Small intestine (tissue), 7 donors: ENCODE data around the gene FAAP20. TPM values are rescaled to one million over a fixed set of nuclear protein-coding genes. Genes with fewer than 3 reads are reported as not detected.

ENCODE experiments used
- DNase-seq, 2 donors: peaks; one replicate each; pipeline versions ENCODE4 v3.0.0 to v3.0.0-alpha.2; 2013
- FAIRE-seq: peaks from 2 replicates; lab custom pipeline; 2012; peaks lifted over from hg19 to GRCh38; lab: Jason Lieb, UNC
- H3K27ac ChIP-seq, 3 donors: one replicate each; pipeline ENCODE4 v1.5.1; 2013; ENCODE audit warnings: low read length in 2 of 3, mild to moderate bottlenecking in 2 of 3, control low read depth in 1 of 3, inconsistent platforms in 1 of 3, low read depth in 1 of 3, moderate library complexity in 1 of 3
- H3K27me3 ChIP-seq, 3 donors: one replicate each; pipeline ENCODE4 v1.6.1; 2013; ENCODE audit warnings: low read length in 3 of 3, inconsistent platforms in 1 of 3; ENCODE audit not compliant: control insufficient read depth in 3 of 3, insufficient read depth in 3 of 3
- H3K36me3 ChIP-seq, 3 donors: one replicate each; pipeline ENCODE4 v1.6.1; 2013; ENCODE audit warnings: low read length in 3 of 3, inconsistent platforms in 1 of 3, low read depth in 1 of 3, mild to moderate bottlenecking in 1 of 3, moderate library complexity in 1 of 3; ENCODE audit not compliant: control insufficient read depth in 3 of 3, insufficient read depth in 2 of 3
- H3K4me1 ChIP-seq, 3 donors: one replicate each; pipeline ENCODE4 v1.6.1; 2013; ENCODE audit warnings: low read length in 2 of 3, inconsistent platforms in 1 of 3, low read depth in 1 of 3, mild to moderate bottlenecking in 1 of 3, moderate library complexity in 1 of 3; ENCODE audit not compliant: control insufficient read depth in 3 of 3, insufficient read depth in 2 of 3
- H3K4me3 ChIP-seq, 3 donors: one replicate each; pipeline ENCODE4 v1.5.1; 2013; ENCODE audit warnings: low read length in 3 of 3, control low read depth in 1 of 3, inconsistent platforms in 1 of 3, low read depth in 1 of 3, mild to moderate bottlenecking in 1 of 3, moderate library complexity in 1 of 3
- H3K9me3 ChIP-seq, 2 donors: one replicate each; pipeline ENCODE4 v1.6.1; 2013; ENCODE audit warnings: low read depth in 1 of 2, low read length in 1 of 2; ENCODE audit not compliant: control insufficient read depth in 2 of 2, insufficient read depth in 1 of 2
- WGBS, 3 donors: extraction: QIAGEN DNeasy Blood & Tissue Kit; methylation state at CpG; one replicate each; pipeline ENCODE4 v1.1.7; 2013; 5-methylcytosine and 5-hydroxymethylcytosine counted together
- polyA plus RNA-seq, 4 donors: library from polyadenylated mRNA; stranded (reverse) in 3 of 4; unstranded in 1 of 4; fragments of 200-250 nt in 3 of 4; fragments of 120-200 nt in 1 of 4; gene quantifications; one replicate each; pipeline versions ENCODE4 v1.2.1 to v1.2.3, GENCODE V29; 2013
- donor health status: healthy with polysubstance abuse.
- donor health status: control.
- donor health status: control.
- donor health status: Bipolar disorder and iron deficiency.
- donor health status: healthy.

FAAP20 gene
- polyA plus RNA-seq, 4 donors = 20.6 to 52.3 (median 45.4) TPM

DNA sequence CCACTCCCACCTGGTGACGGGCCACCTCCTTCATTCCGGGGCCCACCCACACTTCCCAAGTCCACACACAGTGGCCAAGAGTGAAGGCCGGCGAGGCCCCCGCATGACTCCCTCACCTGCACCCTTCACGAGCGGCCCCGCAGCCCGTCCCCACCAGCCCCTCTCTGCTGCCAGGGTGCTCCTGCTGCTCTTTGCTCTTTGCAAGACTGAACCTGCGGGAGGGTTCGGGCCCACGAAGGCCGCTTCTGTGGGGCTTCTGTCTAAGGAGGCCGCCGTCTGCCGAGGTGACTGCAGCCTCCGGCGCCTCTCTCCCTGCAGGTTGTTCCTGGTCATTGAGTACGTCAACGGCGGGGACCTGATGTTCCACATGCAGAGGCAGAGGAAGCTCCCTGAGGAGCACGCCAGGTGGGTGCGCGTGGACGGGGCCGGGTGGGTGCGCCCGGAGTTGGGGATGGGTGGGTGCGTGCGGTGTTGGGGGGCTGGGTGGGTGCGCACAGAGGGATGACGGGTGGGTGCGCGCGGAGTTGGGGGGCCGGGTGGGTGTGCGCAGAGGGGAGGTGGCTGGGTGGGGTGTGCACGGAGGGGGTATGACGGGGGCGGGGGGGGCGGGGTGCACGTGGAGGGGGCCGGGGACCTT lies 25.3 kb downstream of the FAAP20 start:
- Histone ChIP-seq H3K27ac (no peak overlapping the region), H3K9me3 (peaks cover 0 to 2% of the 10 kb centered on the region in 2 donors), H3K4me3 (no peak overlapping the region), H3K4me1 (no peaks in the 10 kb centered on the region), H3K27me3 (no peaks in the 10 kb centered on the region), H3K36me3 (peaks cover 2 to 92% (median 3%) of the 10 kb centered on the region in 3 donors)
- WGBS, 3 donors = 92 to 98% (median 95%) methylated on average over 38 to 43 of the region's 43 CpGs
- FAIRE-seq (no peak), DNase-seq (no peak)

DNA sequence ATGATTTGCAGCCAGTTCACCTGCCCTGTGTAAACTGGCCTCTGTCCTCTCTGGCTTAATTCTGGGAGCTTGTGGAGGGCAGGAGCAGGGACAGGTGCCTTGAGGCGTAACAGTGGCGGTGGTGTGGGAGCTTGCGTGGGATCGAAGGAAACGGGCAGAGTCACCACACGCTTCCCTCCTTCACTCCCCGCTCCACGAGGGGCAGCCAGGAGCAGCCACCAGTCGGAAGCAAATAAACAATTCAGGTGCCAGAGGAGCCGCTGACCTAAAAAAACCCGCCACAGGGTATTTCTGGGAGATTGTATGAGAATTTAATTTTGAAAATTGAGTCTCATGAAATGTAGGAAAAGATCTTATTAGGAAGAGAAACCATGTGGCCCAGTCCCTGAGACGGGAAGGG lies 26.0 kb downstream of the FAAP20 start:
- Histone ChIP-seq H3K27ac (no peak overlapping the region), H3K9me3 (peaks cover 0 to 5% of the 10 kb centered on the region in 2 donors), H3K36me3 (peaks cover 2 to 87% (median 3%) of the 10 kb centered on the region in 3 donors), H3K4me1 (no peaks in the 10 kb centered on the region), H3K27me3 (no peaks in the 10 kb centered on the region), H3K4me3 (no peak overlapping the region)
- no peak for DNase-seq
- WGBS, 3 donors = 88 to 93% (median 93%) methylated on average over 12 of the region's 12 CpGs
- FAIRE-seq = no peak

DNA sequence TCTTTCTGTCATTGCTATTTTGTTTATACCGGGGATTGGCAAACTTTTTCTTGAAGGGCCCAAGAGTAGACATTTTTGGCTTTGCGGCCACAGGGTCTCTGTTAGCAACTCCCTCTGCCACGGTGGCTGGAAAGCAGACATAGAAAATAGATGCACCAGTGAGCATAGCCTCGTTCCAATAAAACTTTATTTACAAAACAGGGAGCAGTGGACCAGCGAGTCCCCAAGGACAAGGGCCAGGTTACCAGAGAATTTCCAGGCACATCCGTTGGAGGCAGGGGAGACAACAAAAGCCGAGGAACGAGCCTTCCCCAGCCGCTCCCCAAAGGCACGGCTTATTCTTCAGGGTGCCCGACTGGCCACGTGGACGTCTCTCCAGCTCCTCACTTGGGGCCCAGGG lies 26.5 kb downstream of the FAAP20 start:
- no peaks in the 10 kb centered on the region for H3K4me1 ChIP-seq
- no peaks in the 10 kb centered on the region for H3K27me3 ChIP-seq
- H3K9me3 ChIP-seq = peaks cover 0 to 9% of the 10 kb centered on the region in 2 donors
- FAIRE-seq (no peak), DNase-seq (no peak)
- 94 to 97% (median 94%) methylated on average over 13 of the region's 13 CpGs for WGBS, 3 donors
- H3K36me3 ChIP-seq = peaks cover 3 to 87% (median 4%) of the 10 kb centered on the region in 3 donors
- H3K27ac ChIP-seq = no peak overlapping the region
- no peak overlapping the region for H3K4me3 ChIP-seq

DNA sequence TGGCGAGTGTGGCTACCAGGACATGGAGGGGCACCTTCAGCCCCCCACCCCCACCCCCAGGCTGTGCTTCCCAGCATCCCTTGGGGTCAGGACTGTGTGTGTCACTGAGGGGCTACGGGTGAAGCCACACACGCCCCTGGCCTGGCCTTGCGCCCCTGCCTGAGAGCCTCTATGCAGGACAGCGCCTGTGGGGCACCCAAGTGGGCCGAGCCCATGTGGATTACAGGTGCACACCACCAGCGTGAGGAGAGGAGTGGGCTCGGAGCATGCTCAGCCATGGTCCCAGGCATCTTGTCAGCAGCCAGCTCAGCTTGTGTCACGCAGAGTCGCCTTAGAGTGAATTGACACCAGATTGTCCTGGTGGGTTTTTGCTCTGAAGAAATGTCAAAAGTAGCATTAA lies 27.9 kb downstream of the FAAP20 start:
- FAIRE-seq = no peak
- H3K27me3 ChIP-seq = no peaks in the 10 kb centered on the region
- WGBS, 3 donors = 96 to 98% (median 96%) methylated on average over 10 of the region's 10 CpGs
- peaks cover 2 to 87% (median 10%) of the 10 kb centered on the region in 3 donors for H3K36me3 ChIP-seq
- no peak overlapping the region for H3K27ac ChIP-seq
- DNase-seq = no peak
- peaks cover 0 to 12% of the 10 kb centered on the region in 2 donors for H3K9me3 ChIP-seq
- H3K4me1 ChIP-seq = no peaks in the 10 kb centered on the region
- H3K4me3 ChIP-seq = no peak overlapping the region

DNA sequence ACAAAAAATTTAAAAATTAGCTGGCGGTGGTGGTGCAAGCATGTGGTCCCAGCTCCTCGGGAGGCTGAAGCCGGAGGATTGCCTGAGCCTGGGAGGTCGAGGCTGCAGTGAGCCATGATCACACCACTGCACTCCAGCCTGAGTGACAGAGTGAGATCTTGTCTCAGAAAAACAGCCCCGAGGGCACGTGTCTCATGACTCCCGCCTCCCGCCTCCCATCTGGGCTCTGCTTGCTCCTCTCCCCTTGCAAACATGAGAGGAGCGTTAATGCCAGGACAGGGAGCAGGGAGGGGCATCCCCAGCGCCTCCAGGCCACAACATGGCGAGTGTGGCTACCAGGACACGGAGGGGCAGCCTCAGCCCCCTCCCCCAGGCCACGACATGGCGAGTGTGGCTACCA lies 28.3 kb downstream of the FAAP20 start:
- no peak overlapping the region for H3K4me3 ChIP-seq
- no peaks in the 10 kb centered on the region for H3K4me1 ChIP-seq
- WGBS, 3 donors = 87 to 89% (median 87%) methylated on average over 12 to 14 of the region's 14 CpGs
- DNase-seq = no peak
- peaks cover 0 to 12% of the 10 kb centered on the region in 2 donors for H3K9me3 ChIP-seq
- no peak for FAIRE-seq
- H3K27me3 ChIP-seq = no peaks in the 10 kb centered on the region
- no peak overlapping the region for H3K27ac ChIP-seq
- H3K36me3 ChIP-seq = peaks cover 0 to 88% (median 11%) of the 10 kb centered on the region in 3 donors

DNA sequence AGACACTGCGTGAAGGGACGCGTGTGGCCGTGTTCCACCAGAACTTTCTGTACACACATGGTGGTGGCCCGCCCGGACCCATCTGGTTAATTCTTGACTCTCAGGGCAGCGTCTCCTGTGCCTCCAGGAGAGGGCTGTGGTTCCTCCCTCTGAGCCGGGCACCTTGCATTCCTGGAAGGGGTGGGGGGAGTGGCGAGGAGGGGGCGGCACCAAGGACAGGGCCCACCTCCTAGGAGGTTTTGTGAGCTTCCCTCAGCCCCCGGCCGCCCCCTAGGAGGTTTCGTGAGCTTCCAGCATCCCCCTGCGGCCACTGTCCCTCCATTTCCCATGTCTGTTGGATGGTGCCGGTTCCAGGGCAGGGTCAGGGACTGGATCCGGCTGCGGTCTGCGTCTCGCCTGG lies 28.9 kb downstream of the FAAP20 start:
- DNase-seq (no peak), FAIRE-seq (no peak)
- Histone ChIP-seq H3K4me3 (no peak overlapping the region), H3K9me3 (peaks cover 0 to 12% of the 10 kb centered on the region in 2 donors), H3K4me1 (no peaks in the 10 kb centered on the region), H3K36me3 (peaks cover 0 to 91% (median 12%) of the 10 kb centered on the region in 3 donors), H3K27ac (no peak overlapping the region), H3K27me3 (no peaks in the 10 kb centered on the region)
- 90 to 95% (median 94%) methylated on average over 18 to 19 of the region's 19 CpGs for WGBS, 3 donors

DNA sequence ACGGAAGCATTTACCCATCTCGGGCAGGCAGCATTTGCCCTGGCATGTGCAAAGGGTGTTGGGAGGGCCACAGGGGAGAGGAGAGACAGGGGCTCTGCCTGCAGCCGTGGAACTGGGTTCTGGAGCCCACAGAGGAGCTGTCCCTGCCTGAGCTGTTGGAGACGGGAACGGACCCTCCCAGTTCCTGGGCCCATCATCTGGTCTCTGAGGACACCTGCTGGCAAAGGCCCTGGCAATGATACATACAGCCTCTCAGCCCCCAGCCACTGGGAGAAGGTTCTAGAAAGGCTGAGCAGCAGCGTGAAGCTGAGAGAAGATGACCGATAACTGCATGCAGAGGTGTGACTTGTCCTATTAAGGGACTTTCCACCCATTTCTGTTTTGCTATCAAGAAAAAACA lies 31.4 kb downstream of the FAAP20 start:
- Histone ChIP-seq H3K4me3 (no peak overlapping the region), H3K27ac (no peak overlapping the region), H3K4me1 (no peaks in the 10 kb centered on the region), H3K27me3 (no peaks in the 10 kb centered on the region), H3K9me3 (peaks cover 0 to 12% of the 10 kb centered on the region in 2 donors), H3K36me3 (peaks cover 0 to 93% (median 14%) of the 10 kb centered on the region in 3 donors)
- WGBS, 3 donors = 85 to 98% (median 92%) methylated on average over 7 of the region's 7 CpGs
- DNase-seq = no peak
- FAIRE-seq = no peak

DNA sequence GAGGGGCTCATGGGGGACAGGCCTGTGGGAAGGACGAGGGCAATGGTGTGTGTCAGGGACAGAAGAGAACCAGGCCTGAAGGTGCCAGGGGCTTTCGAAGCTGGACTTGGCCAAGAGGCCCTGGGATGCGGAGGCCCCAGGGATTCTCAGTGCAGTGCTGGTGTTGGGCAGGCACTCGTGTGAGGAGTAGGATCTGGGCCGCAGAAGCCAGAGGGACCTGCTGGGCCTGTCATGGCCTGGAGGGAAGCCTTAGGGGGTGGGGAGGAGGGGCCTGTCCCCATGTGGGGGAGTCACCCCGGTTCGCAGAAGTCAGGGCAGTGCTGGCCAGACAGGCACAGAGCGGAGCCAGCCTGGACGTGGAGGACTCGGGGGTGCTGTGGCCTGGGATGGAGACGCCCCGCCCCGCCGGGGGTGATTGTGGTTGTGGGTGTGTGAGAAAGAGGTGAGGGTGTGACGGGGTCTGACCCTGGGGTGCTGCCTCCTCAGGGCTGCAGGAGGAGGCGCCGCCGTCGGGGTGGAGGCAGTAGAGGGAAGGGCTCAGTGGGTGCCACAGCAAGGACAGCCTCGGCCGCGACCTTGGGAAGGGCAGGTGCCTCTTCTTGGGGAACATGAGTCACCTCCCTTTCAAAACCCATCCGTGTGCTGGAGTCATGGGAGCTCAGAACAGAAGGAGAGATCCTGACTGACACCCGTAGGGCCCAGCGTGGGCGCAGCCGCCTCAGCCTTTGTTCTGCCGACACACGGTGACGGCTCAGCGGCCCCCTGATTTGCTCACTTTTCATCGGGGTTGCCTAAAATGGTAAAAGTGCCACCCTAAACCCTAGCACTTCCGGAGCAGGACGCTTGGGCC lies 33.9 kb downstream of the FAAP20 start:
- no peaks in the 10 kb centered on the region for H3K4me1 ChIP-seq
- H3K27me3 ChIP-seq = no peaks in the 10 kb centered on the region
- peaks cover 0 to 90% (median 26%) of the 10 kb centered on the region in 3 donors for H3K36me3 ChIP-seq
- no peak overlapping the region for H3K4me3 ChIP-seq
- H3K9me3 ChIP-seq = peaks cover 0 to 12% of the 10 kb centered on the region in 2 donors
- DNase-seq (no peak), FAIRE-seq (no peak)
- 89 to 93% (median 92%) methylated on average over 34 of the region's 34 CpGs for WGBS, 3 donors
- H3K27ac ChIP-seq = no peak overlapping the region
